HG03460 (cell line): Measurements from ENCODE around the gene LPIN3.

Experiments
- ATAC-seq: cut with Tn5 transposase; IDR thresholded peaks from one replicate; pipeline ENCODE4 v1.9.1; 2021; ENCODE audit not compliant: unreplicated experiment

The LPIN3 gene

DNA sequence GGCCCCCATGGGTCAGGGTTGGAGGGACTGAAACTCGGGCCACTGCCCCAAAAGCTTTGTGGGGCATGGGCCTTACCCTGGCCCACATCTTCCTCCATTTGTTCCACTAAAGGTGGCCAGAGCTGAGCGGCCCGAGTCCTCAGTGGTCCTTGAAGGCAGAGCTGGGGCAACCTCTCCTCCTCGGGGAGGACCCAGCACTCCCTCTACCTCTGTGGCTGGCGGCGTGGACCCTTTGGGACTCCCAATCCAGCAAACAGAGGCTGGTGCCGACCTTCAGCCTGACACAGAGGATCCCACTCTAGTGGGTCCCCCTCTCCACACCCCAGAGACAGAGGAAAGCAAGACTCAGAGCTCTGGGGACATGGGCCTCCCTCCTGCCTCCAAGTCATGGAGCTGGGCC, 9.3 kb downstream of the LPIN3 start:
- no peak for ATAC-seq

- ATAC-seq = no peak
These were observed 9.9 kb downstream of the LPIN3 start for GRCh38 chr20:41350408-41350962.

GRCh38 chr20:41352106-41352505, 11.5 kb downstream of the LPIN3 start:
- no peak for ATAC-seq

DNA sequence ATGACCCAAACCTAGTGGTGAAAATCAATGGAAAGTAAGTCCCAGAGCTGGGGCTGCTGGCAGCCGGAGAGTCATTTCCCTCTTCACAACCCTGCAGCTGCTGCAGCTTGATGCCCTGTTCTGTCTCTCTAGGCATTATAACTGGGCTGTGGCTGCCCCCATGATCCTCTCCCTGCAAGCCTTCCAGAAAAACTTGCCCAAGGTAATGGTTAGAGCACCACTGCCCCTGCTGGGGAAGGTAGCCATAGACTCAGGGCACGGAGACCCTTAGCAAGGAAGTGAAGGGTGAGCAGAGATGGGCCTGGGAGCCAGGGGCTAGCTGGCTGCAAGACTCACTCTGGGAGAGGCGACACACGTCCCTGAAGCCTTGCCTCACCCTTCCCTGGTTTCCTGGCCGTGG, 12.0 kb downstream of the LPIN3 start:
- ATAC-seq = no peak

DNA sequence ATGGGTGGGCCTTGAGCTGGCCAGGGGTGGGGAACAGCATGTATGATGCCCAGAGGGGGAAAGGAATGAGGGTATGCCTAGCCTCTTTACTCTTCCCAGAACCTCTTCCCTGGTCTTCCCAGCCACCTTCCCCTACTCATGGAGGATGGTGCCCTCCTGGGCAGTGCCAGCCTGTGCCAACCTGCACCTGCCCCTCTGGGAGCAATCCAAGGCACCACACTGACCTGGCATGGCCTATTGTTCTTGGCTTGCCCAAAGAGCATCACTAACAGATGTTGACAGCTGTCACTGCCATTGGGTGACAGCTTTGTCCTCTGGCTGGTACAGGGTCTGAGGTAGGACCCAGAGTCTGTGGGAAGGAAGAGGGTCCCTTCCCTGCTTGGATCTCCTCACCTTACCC, 12.9 kb downstream of the LPIN3 start:
- no peak for ATAC-seq

- ATAC-seq = no peak
These were observed 14.6 kb downstream of the LPIN3 start for GRCh38 chr20:41355192-41355591.

GRCh38 chr20:41355598-41356203, 15.1 kb downstream of the LPIN3 start:
- ATAC-seq = no peak

GRCh38 chr20:41356951-41357350, 16.3 kb downstream of the LPIN3 start:
- no peak for ATAC-seq

- ATAC-seq = no peak
These were observed 17.0 kb downstream of the LPIN3 start for GRCh38 chr20:41357424-41358163.

- no peak for ATAC-seq
These were observed 17.6 kb downstream of the LPIN3 start for GRCh38 chr20:41358230-41358629.

DNA sequence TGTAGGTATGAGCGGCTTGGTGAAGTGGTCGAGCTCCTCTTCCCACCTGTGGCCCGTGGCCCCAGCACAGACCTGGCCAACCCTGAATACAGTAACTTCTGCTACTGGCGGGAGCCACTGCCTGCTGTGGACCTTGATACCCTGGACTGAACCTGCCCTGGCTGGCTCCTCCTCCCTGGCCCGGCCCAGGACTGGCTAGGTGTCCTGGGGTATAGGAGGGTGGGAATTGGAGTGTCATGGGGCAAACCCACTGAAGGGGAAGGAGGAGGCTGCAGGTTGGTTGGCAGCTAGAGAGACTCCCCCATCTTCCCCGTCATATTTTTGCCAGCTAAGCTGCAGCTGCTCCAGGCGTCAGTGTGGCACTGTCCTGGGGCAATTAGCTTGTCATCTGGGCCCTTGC, 18.1 kb downstream of the LPIN3 start:
- no peak for ATAC-seq

- no peak for ATAC-seq
These were observed 19.0 kb downstream of the LPIN3 start for GRCh38 chr20:41359541-41360011.

DNA sequence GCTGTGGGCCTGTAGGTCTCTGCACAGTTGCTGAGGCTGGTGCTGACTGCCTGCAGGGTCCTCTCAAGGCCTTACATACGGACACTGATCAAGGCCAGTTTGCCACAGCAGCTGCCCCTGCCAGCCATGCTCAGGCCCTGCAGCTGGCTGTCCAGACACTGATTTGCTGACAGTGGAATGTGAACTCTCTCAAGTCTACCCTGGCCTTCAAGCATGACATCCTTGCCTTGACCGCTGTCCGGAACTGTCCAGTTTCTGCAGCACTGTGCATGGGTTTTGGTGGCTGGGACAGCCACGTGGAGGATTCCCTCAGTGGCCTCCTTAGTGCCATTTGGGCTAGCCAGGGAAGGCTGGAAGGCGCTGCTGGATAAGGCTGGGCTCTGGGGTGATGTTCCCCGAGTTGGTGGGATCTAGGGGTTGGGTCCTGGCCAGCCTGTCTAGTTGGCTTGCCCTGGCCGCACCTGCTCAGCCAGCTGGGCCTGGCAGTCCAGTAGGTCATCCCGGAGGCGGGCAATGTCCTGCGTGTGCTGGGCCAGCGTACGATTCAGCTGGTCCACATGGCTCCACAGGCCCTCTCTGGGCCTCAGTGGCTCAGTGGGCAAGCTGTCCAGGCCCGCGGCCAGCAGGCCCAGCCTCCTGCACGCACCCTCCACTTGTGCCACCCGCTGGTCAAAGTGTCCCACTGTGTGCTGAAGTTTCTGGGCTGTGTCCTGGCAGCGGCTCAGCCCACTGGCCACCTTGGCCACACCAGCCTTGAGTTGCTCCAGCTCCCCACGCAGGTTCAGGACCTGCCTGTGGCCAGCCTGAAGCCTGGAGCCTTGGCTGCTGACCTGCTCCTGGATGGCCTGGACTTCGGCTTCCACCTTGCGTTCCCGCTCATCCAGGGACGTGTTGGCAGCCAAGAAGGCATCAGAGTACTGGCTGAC, 20.5 kb downstream of the LPIN3 start:
- no peak for ATAC-seq

- ATAC-seq = no peak
These were observed 21.4 kb downstream of the LPIN3 start for GRCh38 chr20:41361757-41362747.

GRCh38 chr20:41362748-41363140, 22.1 kb downstream of the LPIN3 start:
- no peak for ATAC-seq

DNA sequence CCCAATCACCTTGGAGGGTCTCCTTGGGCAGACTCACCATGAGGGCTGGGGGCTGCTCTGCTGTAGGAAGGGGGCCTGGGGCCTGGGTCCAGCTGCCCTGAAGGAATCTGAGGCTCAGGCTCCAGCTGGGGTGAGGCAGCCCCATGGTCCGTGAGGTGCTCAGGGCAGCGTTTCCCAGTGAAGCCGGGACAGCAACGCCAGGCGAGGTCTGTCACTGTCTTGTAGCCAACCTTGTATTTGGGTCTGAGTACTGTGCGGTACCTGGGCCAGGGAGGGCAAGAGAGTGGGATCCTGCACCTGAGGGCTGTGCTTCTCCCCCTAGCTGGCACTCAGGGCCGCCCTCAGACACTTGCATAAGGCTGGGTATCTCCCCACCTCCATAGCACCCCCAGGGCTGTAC, 23.0 kb downstream of the LPIN3 start:
- ATAC-seq = no peak

- no peak for ATAC-seq
These were observed 23.7 kb downstream of the LPIN3 start for GRCh38 chr20:41364236-41364855.

DNA sequence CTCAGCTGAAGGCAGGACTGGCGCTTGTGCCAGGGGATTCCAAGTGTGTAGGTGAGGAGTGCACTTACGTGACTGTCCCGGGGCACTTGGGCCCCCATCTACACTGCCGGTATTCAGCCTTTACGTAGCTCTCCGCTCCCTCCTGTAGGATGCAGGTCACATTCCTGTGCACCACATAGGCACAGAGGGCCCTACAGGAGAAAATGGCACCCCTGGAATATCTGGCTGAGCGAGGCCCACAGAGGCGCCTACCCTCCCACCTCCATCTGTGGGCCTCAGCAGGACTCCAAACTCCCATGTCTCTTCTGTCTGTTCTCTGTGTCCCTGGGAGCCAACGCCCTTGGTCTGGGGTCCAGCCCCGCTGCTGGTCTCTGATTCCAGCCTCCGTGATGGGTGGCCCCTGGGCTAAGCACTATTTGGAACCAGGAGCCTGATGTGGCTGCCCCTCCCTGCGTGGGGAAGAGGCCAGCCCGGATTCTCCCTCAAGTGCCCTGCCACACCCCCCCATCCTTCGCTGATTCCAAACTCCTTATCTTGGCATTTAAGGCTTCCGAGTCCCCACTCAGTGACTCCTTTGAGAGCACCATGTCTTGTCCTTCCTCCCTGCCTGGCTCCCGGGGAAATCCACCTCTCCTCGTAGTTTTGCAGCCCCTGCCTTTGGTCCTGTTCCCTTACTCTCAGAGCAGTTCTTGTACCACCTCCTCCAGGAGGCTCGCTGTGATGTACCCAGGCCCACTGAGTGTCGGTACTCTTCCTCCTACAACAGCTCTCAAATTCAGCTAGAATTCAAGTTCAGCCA, 24.5 kb downstream of the LPIN3 start:
- ATAC-seq = no peak
